Natural killer cell treated with Interleukin-12 subunit alpha and Interleukin-12 subunit beta and Interleukin-15 and Interleukin-18, amount 100 ng/mL, for 72 hours (primary cell): ENCODE measurements around the gene ZNF396. TPM values are rescaled to one million over a fixed set of nuclear protein-coding genes. Genes with fewer than 3 reads are reported as not detected.

Experiments used
- ATAC-seq, 2 donors: fragments of 150-1000 bp; cut with Tn5 transposase in 1 of 2; sonication (Bioruptor Pico), chemical (Tn5 transposase) in 1 of 2; 2 replicates each; pipeline ENCODE4 v1.10.0; 2021
- DNase-seq: peaks from one replicate; pipeline ENCODE4 v3.0.0; 2022; ENCODE audit warnings: low spot score
- H3K27ac Mint-ChIP-seq, 2 donors: 1 replicate in 1 of 2; 2 replicates in 1 of 2; pipeline ENCODE4 v1.8.0; 2022; ENCODE audit warnings: mixed read lengths in 2 of 2, mild to moderate bottlenecking in 1 of 2, moderate library complexity in 1 of 2
- H3K27me3 Mint-ChIP-seq, 2 donors: 1 replicate in 1 of 2; 2 replicates in 1 of 2; pipeline ENCODE4 v1.8.0; 2022; ENCODE audit warnings: mixed read lengths in 2 of 2
- H3K36me3 Mint-ChIP-seq: one replicate; pipeline ENCODE4 v1.8.0; 2022; ENCODE audit warnings: mixed read lengths
- H3K4me1 Mint-ChIP-seq, 2 donors: 1 replicate in 1 of 2; 2 replicates in 1 of 2; pipeline ENCODE4 v1.8.0; 2022; ENCODE audit warnings: low read depth in 2 of 2, mixed read lengths in 2 of 2, mild to moderate bottlenecking in 1 of 2
- H3K4me3 Mint-ChIP-seq: one replicate; pipeline ENCODE4 v1.8.0; 2022; ENCODE audit warnings: mixed read lengths
- H3K9me3 Mint-ChIP-seq: 2 replicates; pipeline ENCODE4 v1.8.0; 2022; ENCODE audit warnings: mixed read lengths
- total RNA-seq, 2 donors: library from RNA; stranded (reverse); gene quantifications; one replicate each; pipeline ENCODE4 v1.2.3, GENCODE V29; 2022

The ZNF396 gene
- total RNA-seq, result 1 to 10 TPM in 1 of 2 donors, under 1 TPM in 1; 0.52 to 1.3 TPM

DNA sequence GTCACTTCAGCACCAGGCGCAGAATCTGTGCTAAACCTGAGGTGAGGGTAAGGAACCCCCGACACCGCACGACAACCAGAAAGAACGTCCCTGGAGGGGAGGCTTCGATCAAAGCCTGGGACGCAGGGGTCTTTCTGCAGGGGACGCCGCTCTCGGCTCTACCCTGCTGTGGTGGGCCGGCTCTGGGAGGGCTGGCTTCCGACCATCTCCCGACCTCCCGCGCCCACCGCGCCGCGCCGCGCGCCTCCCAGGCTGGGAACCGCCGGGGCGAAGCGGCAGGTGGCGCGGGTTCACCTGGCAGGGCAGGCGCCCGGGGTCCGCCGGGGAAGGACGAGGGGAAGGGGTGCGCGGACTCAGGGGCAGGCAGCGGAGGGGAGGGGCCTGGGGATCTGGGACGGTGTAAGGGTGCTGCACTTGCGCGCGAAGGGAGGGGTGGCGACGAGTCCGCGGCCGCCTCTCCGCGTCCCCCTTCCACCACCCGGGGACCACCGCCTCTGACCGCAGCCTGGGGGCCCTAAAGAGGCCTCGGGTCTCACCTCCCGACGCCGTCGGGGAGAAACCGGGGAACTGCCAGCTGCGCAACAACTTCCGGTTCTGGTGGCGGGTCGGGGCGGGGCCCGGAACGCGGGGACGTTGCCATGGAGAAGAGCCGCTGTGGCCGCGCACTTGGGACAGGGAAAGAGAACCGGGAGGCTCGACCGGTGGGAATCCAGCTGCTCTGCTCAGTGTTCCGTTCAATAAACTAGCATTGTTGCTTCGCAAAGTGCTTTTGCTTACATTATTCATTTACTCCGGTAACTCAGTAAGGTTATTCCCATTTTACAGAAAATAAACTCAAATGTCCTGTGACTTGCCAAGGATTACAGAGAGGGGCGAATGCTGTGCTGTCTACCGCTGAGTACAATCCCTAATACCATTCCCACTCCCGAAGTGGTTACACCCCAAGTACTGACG is at the start of gene ZNF396:
Gene ZNF396 (minus strand): TSS at position 596 of the 954 bp plus-strand sequence. CDS start 3,045 bp downstream, outside the sequence.
- ATAC-seq (peak; percentile 86 to 90), DNase-seq (peak; percentile 86)
- Mint-ChIP-seq H3K4me3 (peak within 1 kb of the TSS; percentile 86), H3K9me3 (no peaks in the 10 kb centered on the region), H3K27me3 (no peaks in the 10 kb centered on the region), H3K36me3 (no peaks in the 10 kb centered on the region), H3K4me1 (peaks cover 10 to 11% of the 10 kb centered on the region in 2 donors), H3K27ac (peak within 1 kb of the TSS; percentile 36 to 84)

DNA sequence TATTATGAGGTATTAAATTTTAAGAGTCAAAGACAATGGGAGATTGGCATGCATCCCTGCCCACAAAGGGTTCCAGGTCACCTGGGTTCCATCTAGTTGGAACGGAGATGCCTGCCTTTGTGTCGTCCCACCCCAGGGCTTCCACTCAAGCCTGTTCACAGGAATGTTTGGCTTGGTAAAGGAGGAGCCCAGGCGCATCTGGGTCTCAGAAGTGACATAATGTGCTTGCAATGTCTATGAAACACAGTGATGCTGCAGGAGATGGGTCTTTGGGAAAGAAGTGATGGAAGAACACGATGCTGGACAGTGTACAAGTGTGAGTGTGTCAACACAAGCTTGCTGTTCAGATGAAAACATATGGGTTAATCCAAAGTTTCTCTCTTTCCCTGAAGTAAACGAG is 49.6 kb upstream of the ZNF396 start:
- DNase-seq, result no peak
- H3K36me3 Mint-ChIP-seq, result no peaks in the 10 kb centered on the region
- no peak overlapping the region for H3K27ac Mint-ChIP-seq

DNA sequence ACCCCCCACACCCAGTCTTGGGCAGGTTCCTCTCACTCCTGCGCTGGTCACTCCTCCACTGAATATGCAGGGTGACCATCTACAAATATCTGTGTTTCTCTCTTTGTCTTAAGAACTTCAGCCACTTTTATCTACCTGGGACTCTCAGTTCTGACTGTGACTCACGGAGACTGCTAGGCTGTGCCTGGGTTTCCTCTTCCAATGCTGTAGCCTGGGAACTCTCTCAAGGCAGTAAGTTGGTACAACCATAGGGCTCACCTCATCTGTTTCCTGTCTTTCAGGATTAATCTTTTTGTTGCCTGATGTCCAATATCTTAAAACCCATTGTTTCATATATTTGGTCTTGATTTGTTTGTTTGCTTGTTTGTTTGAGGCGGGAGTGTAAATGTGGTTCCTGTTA is 47.2 kb upstream of the ZNF396 start:
- H3K9me3 Mint-ChIP-seq, result no peaks in the 10 kb centered on the region
- no peak overlapping the region for H3K27ac Mint-ChIP-seq
- H3K4me3 Mint-ChIP-seq, result no peak overlapping the region
- DNase-seq (no peak), ATAC-seq (no peak)
- H3K36me3 Mint-ChIP-seq, result no peaks in the 10 kb centered on the region
- peaks cover 8 to 15% of the 10 kb centered on the region in 2 donors for H3K27me3 Mint-ChIP-seq
- H3K4me1 Mint-ChIP-seq, result no peaks in the 10 kb centered on the region

More for the DNA sequence above, 49.6 kb upstream of the ZNF396 start:
- ATAC-seq, result no peak
- no peak overlapping the region for H3K4me3 Mint-ChIP-seq
- no peaks in the 10 kb centered on the region for H3K4me1 Mint-ChIP-seq
- no peaks in the 10 kb centered on the region for H3K9me3 Mint-ChIP-seq
- H3K27me3 Mint-ChIP-seq, result peaks cover 2 to 6% of the 10 kb centered on the region in 2 donors

GRCh38 chr18:35422237-35422636 is 45.1 kb upstream of the ZNF396 start:
- H3K4me1 Mint-ChIP-seq, result no peaks in the 10 kb centered on the region
- peaks cover 2% of the 10 kb centered on the region for H3K36me3 Mint-ChIP-seq
- peaks cover 14 to 21% of the 10 kb centered on the region in 2 donors for H3K27me3 Mint-ChIP-seq
- no peak overlapping the region for H3K4me3 Mint-ChIP-seq
- H3K27ac Mint-ChIP-seq, result no peak overlapping the region
- peaks cover 5% of the 10 kb centered on the region for H3K9me3 Mint-ChIP-seq
- DNase-seq, result no peak
- ATAC-seq, result peak; percentile 41 to 45

DNA sequence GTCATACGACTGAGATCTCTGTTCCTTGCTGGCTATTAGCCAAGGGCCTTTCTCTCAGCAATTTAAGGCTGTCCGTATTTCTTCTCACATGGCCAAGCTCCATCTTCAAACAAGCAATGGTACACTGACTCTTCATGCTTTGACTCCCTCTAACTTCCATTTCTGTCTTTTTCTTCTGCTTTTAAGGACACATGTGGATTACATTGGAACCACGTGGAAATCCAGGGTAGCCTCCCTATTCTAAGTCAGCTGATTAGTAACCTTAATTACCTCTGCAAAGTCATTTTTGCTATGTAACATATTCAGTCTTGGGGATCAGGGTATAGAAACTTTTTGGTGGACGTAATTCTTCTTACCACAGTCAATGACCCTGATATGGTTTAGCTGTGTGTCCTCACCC is 41.5 kb upstream of the ZNF396 start:
- H3K27me3 Mint-ChIP-seq, result peaks cover 28 to 35% of the 10 kb centered on the region in 2 donors
- H3K4me1 Mint-ChIP-seq, result peaks cover 4 to 12% of the 10 kb centered on the region in 2 donors
- ATAC-seq (no peak), DNase-seq (no peak)
- peaks cover 5% of the 10 kb centered on the region for H3K36me3 Mint-ChIP-seq
- no peak overlapping the region for H3K4me3 Mint-ChIP-seq
- H3K9me3 Mint-ChIP-seq, result peaks cover 8% of the 10 kb centered on the region
- H3K27ac Mint-ChIP-seq, result no peak overlapping the region

DNA sequence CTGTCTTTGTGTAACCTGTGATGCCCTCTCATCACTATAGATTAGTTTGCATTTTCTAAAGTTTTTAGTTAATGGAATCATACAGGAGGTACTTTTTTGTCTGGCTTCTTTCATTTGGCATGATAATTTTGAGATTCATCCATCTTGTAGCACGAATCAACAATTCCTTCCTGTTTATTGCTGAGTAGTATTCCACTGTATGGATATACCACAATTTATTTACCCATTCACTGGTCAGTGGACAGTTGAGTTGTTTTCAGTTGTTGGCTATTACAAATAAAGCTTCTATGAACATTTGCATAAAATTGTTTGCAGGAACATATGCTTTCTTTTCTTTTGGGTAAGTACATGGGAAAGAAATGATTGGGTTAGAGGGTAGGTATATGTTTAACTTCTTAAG is 40.1 kb upstream of the ZNF396 start:
- Mint-ChIP-seq H3K36me3 (peaks cover 5% of the 10 kb centered on the region), H3K4me3 (no peak overlapping the region), H3K9me3 (peaks cover 8% of the 10 kb centered on the region), H3K27me3 (peaks cover 34 to 45% of the 10 kb centered on the region in 2 donors), H3K27ac (no peak overlapping the region), H3K4me1 (peaks cover 11 to 19% of the 10 kb centered on the region in 2 donors)
- no peak for DNase-seq
- ATAC-seq, result no peak

DNA sequence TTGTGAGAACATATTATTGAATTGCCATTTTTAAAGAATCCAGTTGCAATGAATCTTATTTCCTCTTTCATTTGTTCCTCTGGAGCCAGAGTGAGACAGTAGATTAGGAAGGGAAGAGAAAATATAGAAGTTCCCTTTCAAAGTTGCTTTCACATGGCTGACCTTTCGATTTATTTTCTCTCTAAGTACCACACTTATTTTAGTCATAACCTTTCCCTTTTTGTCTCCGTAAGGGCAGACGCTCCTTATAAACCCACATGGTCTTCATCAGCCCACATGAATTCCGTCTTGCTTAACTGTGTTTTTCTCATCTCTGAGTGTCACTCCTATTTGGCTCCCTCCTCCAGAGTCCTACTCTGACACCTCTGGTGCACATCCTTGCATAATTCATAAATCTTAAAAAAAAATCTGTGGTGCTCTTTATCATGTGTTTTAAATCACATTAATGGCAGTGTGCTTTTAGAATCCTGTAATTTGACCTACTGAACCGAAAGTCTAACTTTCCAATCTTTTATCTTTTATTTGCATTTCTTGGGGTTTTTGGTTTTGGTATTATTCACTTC is 38.5 kb upstream of the ZNF396 start:
- DNase-seq (no peak), ATAC-seq (peak in 1 of 2 donors; percentile 56)
- Mint-ChIP-seq H3K27ac (peak overlapping the region in 1 of 2 donors; percentile 8), H3K9me3 (peaks cover 8% of the 10 kb centered on the region), H3K4me1 (peaks cover 12 to 20% of the 10 kb centered on the region in 2 donors), H3K27me3 (peaks cover 31 to 37% of the 10 kb centered on the region in 2 donors), H3K4me3 (peak overlapping the region; percentile 57), H3K36me3 (peaks cover 5% of the 10 kb centered on the region)

GRCh38 chr18:35413163-35413511 is 36.0 kb upstream of the ZNF396 start:
- Mint-ChIP-seq H3K27me3 (peaks cover 23 to 34% of the 10 kb centered on the region in 2 donors), H3K4me1 (peaks cover 12 to 20% of the 10 kb centered on the region in 2 donors), H3K27ac (no peak overlapping the region), H3K36me3 (peaks cover 5% of the 10 kb centered on the region), H3K4me3 (no peak overlapping the region), H3K9me3 (peaks cover 4% of the 10 kb centered on the region)
- DNase-seq, result no peak
- no peak for ATAC-seq

GRCh38 chr18:35411625-35412351 is 34.7 kb upstream of the ZNF396 start:
- Mint-ChIP-seq H3K4me3 (no peak overlapping the region), H3K27ac (no peak overlapping the region), H3K9me3 (no peaks in the 10 kb centered on the region), H3K27me3 (peaks cover 23 to 29% of the 10 kb centered on the region in 2 donors), H3K36me3 (no peaks in the 10 kb centered on the region), H3K4me1 (peaks cover 12 to 20% of the 10 kb centered on the region in 2 donors)
- DNase-seq (no peak), ATAC-seq (peak in 1 of 2 donors; percentile 17)

DNA sequence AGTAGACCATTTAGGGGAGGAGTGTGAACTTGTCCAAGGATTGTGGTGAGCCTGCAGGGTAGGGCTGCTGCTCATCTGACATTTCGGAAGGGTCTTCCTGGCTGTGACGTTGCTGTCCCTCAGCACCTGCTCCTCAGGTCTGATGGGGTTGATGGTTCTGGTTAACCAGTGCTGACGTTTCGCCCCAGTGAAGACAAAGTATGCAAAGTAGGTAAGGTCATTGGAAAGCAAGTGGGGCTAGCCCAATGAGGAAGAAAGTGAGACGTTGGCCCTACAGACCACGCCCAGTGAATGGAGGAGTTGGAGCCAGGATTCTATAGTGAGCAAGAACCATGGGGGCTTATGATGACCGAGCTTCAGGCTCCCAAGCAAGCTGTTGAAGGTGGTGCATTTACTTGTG is 33.4 kb upstream of the ZNF396 start:
- Mint-ChIP-seq H3K36me3 (no peaks in the 10 kb centered on the region), H3K4me3 (no peak overlapping the region), H3K27me3 (peaks cover 24 to 29% of the 10 kb centered on the region in 2 donors), H3K9me3 (no peaks in the 10 kb centered on the region), H3K27ac (no peak overlapping the region), H3K4me1 (peaks cover 8 to 14% of the 10 kb centered on the region in 2 donors)
- DNase-seq (no peak), ATAC-seq (no peak)

- H3K9me3 Mint-ChIP-seq, result no peaks in the 10 kb centered on the region
- no peak overlapping the region for H3K27ac Mint-ChIP-seq
- H3K27me3 Mint-ChIP-seq, result peaks cover 23 to 35% of the 10 kb centered on the region in 2 donors
- peaks cover 8 to 13% of the 10 kb centered on the region in 2 donors for H3K4me1 Mint-ChIP-seq
- no peaks in the 10 kb centered on the region for H3K36me3 Mint-ChIP-seq
- no peak overlapping the region for H3K4me3 Mint-ChIP-seq
- ATAC-seq, result no peak
- no peak for DNase-seq
These were observed 32.8 kb upstream of the ZNF396 start for GRCh38 chr18:35409911-35410310.

DNA sequence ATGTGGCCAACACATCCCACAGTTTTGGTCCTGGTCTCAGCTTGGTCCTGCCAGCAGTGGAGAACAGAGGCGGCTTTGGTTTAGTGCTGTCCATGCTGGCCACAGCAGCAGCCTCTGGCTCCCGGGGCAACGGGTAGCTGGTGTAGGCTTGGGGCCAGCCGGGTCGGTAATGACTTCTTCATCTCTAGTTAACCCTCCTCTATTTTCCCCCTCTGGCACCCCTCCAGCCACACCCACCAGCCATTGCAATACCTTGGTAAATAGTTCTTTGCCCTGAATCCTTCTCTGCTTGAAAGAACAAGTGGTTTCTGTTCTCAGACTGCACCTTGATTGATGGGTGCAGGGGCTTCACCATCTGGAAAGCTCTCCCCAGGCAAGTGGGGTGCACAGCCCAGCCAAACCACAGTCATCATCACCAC is 31.7 kb upstream of the ZNF396 start:
- Mint-ChIP-seq H3K4me3 (no peak overlapping the region), H3K27me3 (peaks cover 20 to 26% of the 10 kb centered on the region in 2 donors), H3K36me3 (no peaks in the 10 kb centered on the region), H3K27ac (no peak overlapping the region), H3K4me1 (peaks cover 8 to 14% of the 10 kb centered on the region in 2 donors), H3K9me3 (no peaks in the 10 kb centered on the region)
- DNase-seq (no peak), ATAC-seq (no peak)

GRCh38 chr18:35407871-35408481 is 30.8 kb upstream of the ZNF396 start:
- H3K27me3 Mint-ChIP-seq, result peaks cover 18 to 19% of the 10 kb centered on the region in 2 donors
- peak in 1 of 2 donors; percentile 65 for ATAC-seq
- H3K4me1 Mint-ChIP-seq, result peaks cover 8 to 14% of the 10 kb centered on the region in 2 donors
- H3K36me3 Mint-ChIP-seq, result no peaks in the 10 kb centered on the region
- DNase-seq, result no peak
- H3K27ac Mint-ChIP-seq, result no peak overlapping the region
- H3K9me3 Mint-ChIP-seq, result no peaks in the 10 kb centered on the region
- H3K4me3 Mint-ChIP-seq, result no peak overlapping the region
